ENCODE results near the gene COBL.

GRCh38 chr7:51269911-51270310 lies 46.7 kb downstream of the COBL start:
- no peak for TF ChIP-seq CREB1 (IDR thresholded peaks at IDR 0.05; ENCODE audit: low read depth)
- TF ChIP-seq NFIC (IDR thresholded peaks at IDR 0.05), result no peak
- no peak for TF ChIP-seq EP300 (IDR thresholded peaks at IDR 0.05; ENCODE audit: borderline replicate concordance)
- no peak for TF ChIP-seq ZBTB7A (IDR thresholded peaks at IDR 0.05; ENCODE audit: low read depth)
- no peak for TF ChIP-seq TEAD4 (IDR thresholded peaks at IDR 0.05)
- no peak for TF ChIP-seq RAD21 (IDR thresholded peaks at IDR 0.05; ENCODE audit: low read depth)
